ENCODE results near the gene HAUS7. TPM values are rescaled to one million over a fixed set of nuclear protein-coding genes. Genes with fewer than 3 reads are reported as not detected.

Gene HAUS7
- total RNA-seq, 1 experiment from 2014 or later = 28.9 TPM

DNA sequence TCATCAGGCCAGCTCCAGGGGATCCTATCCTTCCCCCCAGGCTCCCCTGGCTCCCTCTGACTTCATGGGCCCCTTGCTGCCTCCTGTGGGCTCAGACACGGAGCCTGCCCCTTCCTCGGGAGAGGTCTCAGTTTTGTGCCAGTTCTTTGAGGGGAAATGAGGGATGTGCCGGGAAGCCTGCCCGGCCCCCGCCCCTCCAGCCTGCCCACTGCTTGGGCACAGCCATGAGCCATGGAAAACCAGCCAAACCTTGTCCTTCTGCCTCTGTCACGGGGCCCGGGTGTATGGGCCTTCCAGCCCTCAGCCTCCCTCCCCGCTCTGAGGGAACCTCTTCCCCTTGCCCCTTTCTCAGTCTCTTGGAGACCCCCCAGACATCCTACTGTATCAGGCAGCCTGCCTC, 31.2 kb upstream of the HAUS7 start:
- Histone ChIP-seq H3K9me3 (ENCODE audit: control insufficient read depth in 1 of 2, insufficient read depth in 1 of 2, low read depth in 1 of 2, low read length in 2 of 2) (no peaks in the 10 kb centered on the region), H3K27me3 (ENCODE audit: insufficient read depth, low read length) (no peaks in the 10 kb centered on the region), H3K36me3 (ENCODE audit: control insufficient read depth in 1 of 2, insufficient read depth in 2 of 2, low read length in 2 of 2) (no peaks in the 10 kb centered on the region), H3K27ac (ENCODE audit: low read depth, low read length) (no peak overlapping the region), H4K20me1 (ENCODE audit: insufficient read depth) (no peaks in the 10 kb centered on the region), H3K9ac (ENCODE audit: low read length) (no peak overlapping the region), H2AFZ (ENCODE audit: low read depth, low read length, poor library complexity, severe bottlenecking) (no peak overlapping the region), H3K4me2 (ENCODE audit: low read length) (no peak overlapping the region), H3K4me3 (replicated peaks in 1 of 2; ENCODE audit: low read depth in 1 of 2, low read length in 2 of 2) (no peak overlapping the region), H3K4me1 (ENCODE audit: control insufficient read depth in 1 of 2, insufficient read depth in 2 of 2, low read length in 2 of 2) (no peaks in the 10 kb centered on the region), H3K9me2 (ENCODE audit: insufficient read depth) (no peaks in the 10 kb centered on the region), H3K79me2 (ENCODE audit: insufficient read depth, low read length) (no peaks in the 10 kb centered on the region)
- ChIA-PET CTCF (no interaction called here), POLR2A (no interaction called here), RAD21 (ENCODE audit: low non-redundant PET in 1 of 2, low total read pairs in 2 of 2, uncharacterized antibody in 2 of 2, unreplicated experiment in 2 of 2) (no interaction called here)
- intact Hi-C loops (cut with micrococcal nuclease) = loop anchor here (10.0 kb wide), 1 partner anchor 467 kb away; no protein-coding TSS in a partner anchor
- BruUV-seq (replicated peaks) = no TSS peak
- ATAC-seq (no peak), DNase-seq (ENCODE audit: low read depth, low spot score) (no peak)
- no peak for TF ChIP-seq SRF (IDR thresholded peaks at IDR 0.05; ENCODE audit: low read depth)

DNA sequence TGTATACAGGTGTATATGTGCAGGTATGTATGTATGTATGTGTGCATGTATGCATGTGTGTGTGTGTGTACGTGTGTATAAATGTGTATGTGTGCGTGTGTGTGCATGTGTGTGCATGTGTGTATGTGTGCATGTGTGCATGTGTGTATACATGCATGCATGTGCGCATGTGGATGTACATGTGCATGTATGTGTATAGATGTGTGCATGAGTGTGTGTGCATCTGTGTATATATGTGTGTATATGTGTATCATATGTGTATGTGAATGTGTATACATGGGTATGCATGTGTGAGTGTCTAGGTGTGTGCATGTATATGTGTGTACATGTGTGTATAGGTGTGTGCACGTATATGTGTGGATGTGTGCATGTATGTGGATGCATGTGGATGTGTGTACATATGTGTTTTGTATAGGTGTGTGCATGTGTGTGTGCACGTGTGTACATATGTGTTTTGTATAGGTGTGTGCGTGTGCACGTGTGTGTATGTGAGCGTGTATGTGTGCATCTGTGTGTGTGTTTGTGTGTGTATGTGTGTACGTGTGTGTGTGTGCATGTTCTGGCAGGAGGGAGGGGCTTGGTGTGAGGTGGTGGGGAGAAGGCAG, 30.4 kb upstream of the HAUS7 start:
- BruUV-seq (replicated peaks) = no TSS peak
- H3K9me2 ChIP-seq (ENCODE audit: insufficient read depth) = no peaks in the 10 kb centered on the region
- intact Hi-C loops (cut with micrococcal nuclease) = loop anchor here (10.0 kb wide), 1 partner anchor 466 kb away; no protein-coding TSS in a partner anchor
- H3K27ac ChIP-seq (ENCODE audit: low read depth, low read length) = no peak overlapping the region
- H3K9ac ChIP-seq (ENCODE audit: low read length) = no peak overlapping the region
- H4K20me1 ChIP-seq (ENCODE audit: insufficient read depth) = no peaks in the 10 kb centered on the region
- POLR2A ChIA-PET = no interaction called here
- CTCF ChIA-PET = no interaction called here
- H2AFZ ChIP-seq (ENCODE audit: low read depth, low read length, poor library complexity, severe bottlenecking) = no peak overlapping the region
- DNase-seq (ENCODE audit: low read depth, low spot score) (no peak), ATAC-seq (no peak)
- TF ChIP-seq POLR2A (IDR thresholded peaks at IDR 0.05; ENCODE audit: borderline replicate concordance, extremely low read depth, insufficient read depth, insufficient read length) (no peak), SIN3A (IDR thresholded peaks at IDR 0.05; ENCODE audit: low read depth) (no peak), TCF7L2 (IDR thresholded peaks at IDR 0.05; ENCODE audit: borderline replicate concordance, extremely low read depth, insufficient read depth, insufficient read length) (no peak), EZH2 (IDR thresholded peaks at IDR 0.05) (no peak), SP1 (IDR thresholded peaks at IDR 0.05; ENCODE audit: low read depth) (no peak), CBX3 (IDR thresholded peaks at IDR 0.05; ENCODE audit: low read depth) (no peak), FOSL1 (IDR thresholded peaks at IDR 0.05; ENCODE audit: low read depth) (no peak), JUND (IDR thresholded peaks at IDR 0.05) (no peak), YY1 (IDR thresholded peaks at IDR 0.05; ENCODE audit: extremely low read depth, insufficient replicate concordance, low read depth, low read length) (no peak), CEBPB (IDR thresholded peaks at IDR 0.05; ENCODE audit: low read depth) (no peak), RAD21 (IDR thresholded peaks at IDR 0.05; ENCODE audit: low read depth) (no peak), ZNF274 (IDR thresholded peaks at IDR 0.05; ENCODE audit: low read depth, low read length) (no peak)
- TF ChIP-seq, protein P1, sequence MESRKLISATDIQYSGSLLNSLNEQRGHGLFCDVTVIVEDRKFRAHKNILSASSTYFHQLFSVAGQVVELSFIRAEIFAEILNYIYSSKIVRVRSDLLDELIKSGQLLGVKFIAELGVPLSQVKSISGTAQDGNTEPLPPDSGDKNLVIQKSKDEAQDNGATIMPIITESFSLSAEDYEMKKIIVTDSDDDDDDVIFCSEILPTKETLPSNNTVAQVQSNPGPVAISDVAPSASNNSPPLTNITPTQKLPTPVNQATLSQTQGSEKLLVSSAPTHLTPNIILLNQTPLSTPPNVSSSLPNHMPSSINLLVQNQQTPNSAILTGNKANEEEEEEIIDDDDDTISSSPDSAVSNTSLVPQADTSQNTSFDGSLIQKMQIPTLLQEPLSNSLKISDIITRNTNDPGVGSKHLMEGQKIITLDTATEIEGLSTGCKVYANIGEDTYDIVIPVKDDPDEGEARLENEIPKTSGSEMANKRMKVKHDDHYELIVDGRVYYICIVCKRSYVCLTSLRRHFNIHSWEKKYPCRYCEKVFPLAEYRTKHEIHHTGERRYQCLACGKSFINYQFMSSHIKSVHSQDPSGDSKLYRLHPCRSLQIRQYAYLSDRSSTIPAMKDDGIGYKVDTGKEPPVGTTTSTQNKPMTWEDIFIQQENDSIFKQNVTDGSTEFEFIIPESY (IDR thresholded peaks at IDR 0.05; ENCODE audit: extremely low read depth, insufficient replicate concordance, low read length) = no peak
- no peak overlapping the region for H3K4me2 ChIP-seq (ENCODE audit: low read length)
- RAD21 ChIA-PET (ENCODE audit: low non-redundant PET in 1 of 2, low total read pairs in 2 of 2, uncharacterized antibody in 2 of 2, unreplicated experiment in 2 of 2) = no interaction called here
- H3K4me1 ChIP-seq (ENCODE audit: control insufficient read depth in 1 of 2, insufficient read depth in 2 of 2, low read length in 2 of 2) = no peaks in the 10 kb centered on the region
- H3K27me3 ChIP-seq (ENCODE audit: insufficient read depth, low read length) = no peaks in the 10 kb centered on the region
- no peaks in the 10 kb centered on the region for H3K9me3 ChIP-seq (ENCODE audit: control insufficient read depth in 1 of 2, insufficient read depth in 1 of 2, low read depth in 1 of 2, low read length in 2 of 2)
- H3K4me3 ChIP-seq (replicated peaks in 1 of 2; ENCODE audit: low read depth in 1 of 2, low read length in 2 of 2) = no peak overlapping the region
- no peaks in the 10 kb centered on the region for H3K79me2 ChIP-seq (ENCODE audit: insufficient read depth, low read length)
- H3K36me3 ChIP-seq (ENCODE audit: control insufficient read depth in 1 of 2, insufficient read depth in 2 of 2, low read length in 2 of 2) = no peaks in the 10 kb centered on the region

All from HCT116 (cell line).